Peyer's patch (tissue), 4 donors: ENCODE results near the gene MRPL44. TPM values are rescaled to one million over a fixed set of nuclear protein-coding genes. Genes with fewer than 3 reads are reported as not detected.
A peak's percentile ranks its signal among the peaks of the same experiment; 100 is the strongest.

Experiments used
- DNase-seq, 3 donors: peaks; one replicate each; pipeline ENCODE4 v3.0.0-alpha.2; 2017 to 2019
- H3K27ac ChIP-seq, 4 donors: fragments of 200-600 bp; sonication (generic); one replicate each; pipeline ENCODE4 v1.5.1; 2016 to 2019
- H3K27me3 ChIP-seq, 2 donors: fragments of 200-600 bp; sonication (generic); one replicate each; pipeline ENCODE4 v1.5.1; 2019
- H3K36me3 ChIP-seq, 3 donors: fragments of 200-600 bp; sonication (generic); one replicate each; pipeline ENCODE4 v1.5.1; 2016 to 2019
- H3K4me1 ChIP-seq, 4 donors: fragments of 200-600 bp; sonication (generic); one replicate each; pipeline ENCODE4 v1.5.1; 2016 to 2019
- H3K4me3 ChIP-seq, 4 donors: fragments of 200-600 bp; sonication (generic); 1 replicate in 3 of 4; 2 replicates in 1 of 4; pipeline ENCODE4 v1.5.1; 2016 to 2019; ENCODE audit warnings: mild to moderate bottlenecking in 1 of 4
- H3K9me3 ChIP-seq, 4 donors: fragments of 200-600 bp; sonication (generic); one replicate each; pipeline ENCODE4 v1.5.1; 2016 to 2019; ENCODE audit warnings: mild to moderate bottlenecking in 1 of 4
- CTCF ChIP-seq, 6 experiments: fragments of 450-650 bp in 4 of 6; fragments of 200-600 bp in 2 of 6; sonication (generic) in 1 of 6; IDR thresholded peaks; one replicate each; pipeline ENCODE4 v1.5.1; 2017 to 2019; ENCODE audit warnings: antibody characterized with exemption in 6 of 6, mild to moderate bottlenecking in 3 of 6, moderate library complexity in 1 of 6
- POLR2A ChIP-seq, 2 donors: fragments of 450-650 bp; IDR thresholded peaks; one replicate each; pipeline ENCODE4 v1.5.1; 2017; ENCODE audit warnings: antibody characterized with exemption in 2 of 2, mild to moderate bottlenecking in 2 of 2, moderate library complexity in 2 of 2
- total RNA-seq, 4 donors: library from RNA; depleted of rRNA; stranded (reverse); fragments of >200 nt; gene quantifications; one replicate each; pipeline ENCODE4 v1.1.0, GENCODE V29; 2016

MRPL44 gene
- total RNA-seq, 4 donors from 2014 or later = 17.6 to 36.3 (median 22.2) TPM

GRCh38 chr2:223941579-223942277 lies 15.5 kb upstream of the MRPL44 start:
- no peak overlapping the region for H3K4me3 ChIP-seq
- H3K27me3 ChIP-seq = no peaks in the 10 kb centered on the region
- peak in 2 of 3 donors; percentile 45 to 69 for DNase-seq
- peak overlapping the region in 1 of 4 donors; percentile 18 for H3K27ac ChIP-seq
- no peaks in the 10 kb centered on the region for H3K9me3 ChIP-seq
- peaks cover 2 to 34% (median 15%) of the 10 kb centered on the region in 4 donors for H3K4me1 ChIP-seq
- TF ChIP-seq POLR2A (IDR thresholded peaks at IDR 0.05) = no peak
- TF ChIP-seq CTCF (IDR thresholded peaks at IDR 0.05) = no peak
- H3K36me3 ChIP-seq = no peaks in the 10 kb centered on the region

DNA sequence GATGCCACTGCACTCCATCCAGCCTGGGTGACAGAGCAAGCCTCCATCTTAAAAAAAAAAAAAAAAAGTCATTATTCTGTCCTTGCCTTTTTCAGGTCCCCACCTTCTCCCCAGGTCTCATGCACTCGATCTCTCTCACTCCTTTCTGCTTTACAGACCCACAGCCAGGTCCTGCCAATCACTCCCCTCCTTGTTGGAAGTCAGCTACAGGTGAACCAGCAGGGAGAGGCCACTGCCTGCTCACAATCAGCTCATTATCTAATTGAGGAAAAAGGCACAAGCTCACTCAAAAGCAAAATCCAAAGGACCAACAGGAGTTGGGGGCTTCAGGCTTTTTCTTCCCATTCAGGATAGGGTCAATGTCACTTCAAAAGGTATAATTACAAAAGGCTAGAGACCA lies 14.1 kb upstream of the MRPL44 start:
- Histone ChIP-seq H3K27ac (peak overlapping the region in 3 of 4 donors; percentile 93 to 97 (median 97)), H3K4me1 (peaks cover 0 to 26% (median 12%) of the 10 kb centered on the region in 4 donors), H3K27me3 (no peaks in the 10 kb centered on the region), H3K4me3 (peak overlapping the region in 2 of 4 donors; percentile 98 to 100), H3K9me3 (no peaks in the 10 kb centered on the region), H3K36me3 (no peaks in the 10 kb centered on the region)
- TF ChIP-seq POLR2A (IDR thresholded peaks at IDR 0.05) (no peak), CTCF (IDR thresholded peaks at IDR 0.05) (no peak)
- DNase-seq = no peak

DNA sequence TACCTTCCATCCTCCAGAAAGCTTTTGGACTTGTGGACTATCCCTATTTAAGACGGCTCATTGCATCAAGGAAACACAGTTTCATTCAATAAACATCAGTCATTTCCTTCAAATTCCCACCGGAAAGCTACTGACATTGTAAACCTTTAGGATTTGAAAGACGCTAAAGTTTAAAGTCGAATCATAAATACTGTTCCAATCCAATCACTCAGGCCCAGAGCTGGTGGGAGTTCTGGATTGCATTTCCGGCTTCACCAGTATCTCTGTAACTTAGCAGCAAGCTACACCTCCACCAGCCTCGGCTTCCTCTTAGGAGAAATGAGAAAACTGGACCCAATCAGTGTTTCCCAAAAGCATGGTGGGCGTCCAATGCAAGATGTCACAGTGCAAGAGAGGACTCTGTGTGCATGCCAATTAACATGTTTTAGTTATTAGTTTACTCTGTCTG lies 13.7 kb upstream of the MRPL44 start:
- H3K36me3 ChIP-seq = no peaks in the 10 kb centered on the region
- H3K27ac ChIP-seq = peak overlapping the region; percentile 89 to 97 (median 95)
- H3K4me1 ChIP-seq = peaks cover 0 to 26% (median 12%) of the 10 kb centered on the region in 4 donors
- H3K9me3 ChIP-seq = no peaks in the 10 kb centered on the region
- H3K4me3 ChIP-seq = peak overlapping the region; percentile 87 to 100 (median 95)
- peak in 2 of 3 donors; percentile 47 to 65 for DNase-seq
- no peaks in the 10 kb centered on the region for H3K27me3 ChIP-seq
- TF ChIP-seq POLR2A (IDR thresholded peaks at IDR 0.05) (peak; percentile 40 to 62), CTCF (IDR thresholded peaks at IDR 0.05) (no peak)

GRCh38 chr2:223944166-223944702 lies 13.0 kb upstream of the MRPL44 start:
- Histone ChIP-seq H3K4me3 (peak overlapping the region; percentile 87 to 100 (median 95)), H3K27ac (peak overlapping the region; percentile 89 to 97 (median 95)), H3K27me3 (no peaks in the 10 kb centered on the region), H3K4me1 (peaks cover 0 to 26% (median 11%) of the 10 kb centered on the region in 4 donors), H3K9me3 (no peaks in the 10 kb centered on the region), H3K36me3 (no peaks in the 10 kb centered on the region)
- TF ChIP-seq POLR2A (IDR thresholded peaks at IDR 0.05) (no peak), CTCF (IDR thresholded peaks at IDR 0.05) (no peak)
- DNase-seq = peak; percentile 41 to 73 (median 61)

DNA sequence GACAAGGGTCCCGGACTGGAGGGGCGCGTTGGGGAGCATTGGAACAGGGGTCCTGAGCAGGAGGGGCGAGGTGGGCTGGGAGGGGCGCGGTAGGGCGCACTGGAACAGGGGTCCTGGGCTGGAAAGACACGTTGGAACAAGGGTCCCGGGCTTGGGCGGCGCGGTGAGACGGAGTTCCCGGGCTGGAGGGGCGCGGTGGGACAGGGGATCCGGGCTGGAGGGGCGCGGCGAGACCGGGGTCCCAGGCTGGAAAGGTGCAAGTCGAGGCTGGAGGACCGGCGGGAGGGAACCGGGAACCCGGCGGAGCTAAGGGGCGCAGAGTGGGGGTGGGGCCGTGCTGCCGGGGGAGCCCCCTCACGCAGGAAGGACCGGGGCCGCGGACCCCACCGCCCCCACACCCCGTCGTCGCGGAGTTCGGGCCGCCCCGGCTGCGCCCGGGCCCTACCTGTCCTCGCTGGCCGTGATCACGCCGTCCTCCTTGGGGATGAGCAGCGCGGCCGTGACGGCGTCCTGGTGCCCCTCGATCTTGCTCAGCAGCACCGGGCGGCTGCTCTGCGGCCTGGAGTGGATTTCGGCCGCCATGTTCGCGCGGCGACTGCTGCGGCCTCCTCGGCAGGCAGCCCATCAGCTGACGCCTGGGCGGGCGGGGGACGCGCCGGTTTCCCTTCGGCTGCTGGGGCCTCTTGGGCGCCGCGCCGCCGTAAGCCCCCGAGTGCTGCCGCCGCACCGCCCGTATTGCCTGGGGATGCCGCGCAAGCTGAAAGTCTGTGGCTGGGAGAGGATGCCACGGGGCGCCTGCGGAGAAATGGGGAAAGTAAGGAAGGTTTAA lies 12.3 kb upstream of the MRPL44 start, which contains the start of gene WDFY1:
TSS of gene WDFY1 (minus strand) at position 633 of the 829 bp plus-strand sequence. CDS start at position 582, 51 bp downstream.
- no peaks in the 10 kb centered on the region for H3K9me3 ChIP-seq
- peak within 1 kb of the TSS; percentile 87 to 100 (median 95) for H3K4me3 ChIP-seq
- peak; percentile 79 to 94 (median 90) for DNase-seq
- no peaks in the 10 kb centered on the region for H3K27me3 ChIP-seq
- H3K27ac ChIP-seq = peak within 1 kb of the TSS; percentile 89 to 97 (median 95)
- H3K36me3 ChIP-seq = no peaks in the 10 kb centered on the region
- peak; percentile 78 to 83 for TF ChIP-seq POLR2A (IDR thresholded peaks at IDR 0.05)
- no peak for TF ChIP-seq CTCF (IDR thresholded peaks at IDR 0.05)
- peaks cover 0 to 26% (median 10%) of the 10 kb centered on the region in 4 donors for H3K4me1 ChIP-seq
